Psoas muscle (tissue), 8 donors: ENCODE data around the gene TRIM37. TPM values are rescaled to one million over a fixed set of nuclear protein-coding genes. Genes with fewer than 3 reads are reported as not detected.

Experiments
- ATAC-seq, 4 donors: fragments of 200-7000 bp; cut with Tn5 transposase; one replicate each; pipeline ENCODE4 v1.9.1; 2020; ENCODE audit warnings: moderate library complexity in 3 of 4, mild to moderate bottlenecking in 2 of 4
- DNase-seq, 2 donors: peaks; one replicate each; pipeline ENCODE4 v3.0.0-alpha.2; 2020
- H3K27ac ChIP-seq: fragments of 200-600 bp; one replicate; pipeline ENCODE4 v1.8.0; 2022
- H3K27me3 ChIP-seq, 3 donors: fragments of 200-600 bp in 1 of 3; one replicate each; pipeline versions ENCODE4 v1.6.1 to v1.8.0; 2013 to 2022; ENCODE audit warnings: low read length in 2 of 3, mild to moderate bottlenecking in 2 of 3, moderate library complexity in 1 of 3; ENCODE audit not compliant: insufficient read depth in 3 of 3
- H3K36me3 ChIP-seq, 2 donors: fragments of 200-600 bp in 1 of 2; one replicate each; pipeline versions ENCODE4 v1.6.1 to v1.8.0; 2013 to 2022; ENCODE audit warnings: low read depth in 1 of 2, mild to moderate bottlenecking in 1 of 2, moderate library complexity in 1 of 2; ENCODE audit not compliant: insufficient read depth in 1 of 2
- H3K4me1 ChIP-seq: fragments of 200-600 bp; one replicate; pipeline ENCODE4 v1.8.0; 2022
- H3K4me3 ChIP-seq: fragments of 200-600 bp; one replicate; pipeline ENCODE4 v1.8.0; 2022; ENCODE audit warnings: mild to moderate bottlenecking
- H3K9me3 ChIP-seq: fragments of 200-600 bp; one replicate; pipeline ENCODE4 v1.8.0; 2022
- CTCF ChIP-seq: fragments of 200-600 bp; IDR thresholded peaks from one replicate; pipeline ENCODE4 v1.8.0; 2022; ENCODE audit warnings: antibody characterized with exemption
- WGBS, 3 donors: extraction: QIAGEN DNeasy Blood & Tissue Kit; methylation state at CpG; one replicate each; pipeline versions ENCODE4 v1.1.6 to v1.1.7; 2013; 5-methylcytosine and 5-hydroxymethylcytosine counted together
- intact Hi-C, 2 donors: fragments of 100-400 bp; cut with DNase I; formaldehyde crosslinking; loops; one replicate each; pipeline versions ENCODE4 v1.11.0 to v1.14.2; 2022
- polyA plus RNA-seq, 3 donors: library from polyadenylated mRNA; stranded (reverse); fragments of 200-250 nt; gene quantifications; one replicate each; pipeline ENCODE4 v1.2.3, GENCODE V29; 2013
- total RNA-seq, 4 donors: library from RNA; stranded (reverse); fragmentation: NEBNext Ultra II Directional in 2 of 4; extraction: Animal tissue kit (Norgen Biotek cat#: 25700) in 2 of 4; gene quantifications; one replicate each; pipeline versions ENCODE4 v1.2.1 to v1.2.4, GENCODE V29; 2021 to 2023
- donor health status: healthy with polysubstance abuse.
- donor health status: DM: no; HTN: no; CAD: no; lungs with moderate emphysema.
- donor health status: Bipolar disorder and iron deficiency.
- donor health status: healthy.
- donor health status: DM: yes; HTN: yes; CAD: no.
- donor health status: DM: no; HTN: no; CAD: no.
- donor health status: DM: no; HTN: no; CAD: no.
- donor health status: DM: yes; HTN: yes; CAD: no.

The TRIM37 gene
- total and polyA plus RNA-seq, 7 donors: 6.8 to 17.6 (median 14.2) TPM

- no peak overlapping the region for H3K27ac ChIP-seq
- no peaks in the 10 kb centered on the region for H3K36me3 ChIP-seq
- 34 to 37% (median 34%) methylated on average over 3 of the region's 3 CpGs for WGBS, 3 donors
- no peaks in the 10 kb centered on the region for H3K27me3 ChIP-seq
- no peak for DNase-seq
- no peak for TF ChIP-seq CTCF
- no peaks in the 10 kb centered on the region for H3K4me1 ChIP-seq
- H3K9me3 ChIP-seq: no peaks in the 10 kb centered on the region
- no peak overlapping the region for H3K4me3 ChIP-seq
- ATAC-seq: no peak
- intact Hi-C loops: no loop called here
Observed at GRCh38 chr17:58936295-58936694, 170.4 kb downstream of the TRIM37 start.

- Histone ChIP-seq H3K4me3 (no peak overlapping the region), H3K36me3 (no peaks in the 10 kb centered on the region), H3K9me3 (no peaks in the 10 kb centered on the region), H3K27ac (no peak overlapping the region), H3K4me1 (no peaks in the 10 kb centered on the region), H3K27me3 (no peaks in the 10 kb centered on the region)
- 80 to 84% (median 81%) methylated on average over 3 of the region's 3 CpGs for WGBS, 3 donors
- TF ChIP-seq CTCF: no peak
- intact Hi-C loops: no loop called here
- ATAC-seq (no peak), DNase-seq (no peak)
Observed at GRCh38 chr17:58932956-58933355, 173.7 kb downstream of the TRIM37 start.

Other genes starting within 250 kb of the TRIM37 start
- 10 to 100 TPM in 3 of 4 donors, 1 to 10 TPM in 1; 7.2 to 17.1 (median 11.2) TPM for gene SKA2, start 48.3 kb upstream of the TRIM37 start, total RNA-seq
- gene SKA2, start 48.3 kb upstream of the TRIM37 start, polyA plus RNA-seq: 10 to 100 TPM in 2 of 3 donors, 1 to 10 TPM in 1; 9.2 to 15.5 (median 11.5) TPM
- gene PRR11, start 48.9 kb upstream of the TRIM37 start, total RNA-seq: 1 to 10 TPM in 1 of 4 donors, under 1 TPM in 3; 0.34 to 1.0 (median 0.62) TPM
- gene PRR11, start 48.9 kb upstream of the TRIM37 start, polyA plus RNA-seq: 1 to 10 TPM in 1 of 3 donors, under 1 TPM in 2; 0.28 to 2.3 (median 0.44) TPM
- 10 to 100 TPM in 2 of 4 donors, 1 to 10 TPM in 2; 7.7 to 11.5 (median 9.8) TPM for gene SMG8, start 103.2 kb upstream of the TRIM37 start, total RNA-seq
- gene SMG8, start 103.2 kb upstream of the TRIM37 start, polyA plus RNA-seq: 10 to 100 TPM in 1 of 3 donors, 1 to 10 TPM in 2; 6.0 to 11.7 (median 6.2) TPM
- gene GDPD1, start 113.6 kb upstream of the TRIM37 start, total RNA-seq: 1 to 10 TPM in 2 of 4 donors, under 1 TPM in 2; 0.25 to 1.8 (median 1.3) TPM
- 1 to 10 TPM in 1 of 3 donors, under 1 TPM in 2; 0.40 to 2.3 (median 0.90) TPM for gene GDPD1, start 113.6 kb upstream of the TRIM37 start, polyA plus RNA-seq
- gene YPEL2, start 224.8 kb upstream of the TRIM37 start, total RNA-seq: 10 to 100 TPM; 19.9 to 47.8 (median 22.3) TPM
- gene YPEL2, start 224.8 kb upstream of the TRIM37 start, polyA plus RNA-seq: 10 to 100 TPM in 1 of 3 donors, 1 to 10 TPM in 2; 1.9 to 10.6 (median 6.9) TPM